Thyroid gland (tissue), 4 donors: ENCODE data around the gene PARD3B.

Source experiments
- CTCF ChIP-seq, 6 experiments: fragments of 200-600 bp in 3 of 6; fragments of 450-650 bp in 3 of 6; sonication (generic) in 3 of 6; IDR thresholded peaks; one replicate each; pipeline ENCODE4 v1.5.1; 2016 to 2019; ENCODE audit warnings: antibody characterized with exemption in 6 of 6, mild to moderate bottlenecking in 2 of 6, inconsistent platforms in 1 of 6, moderate library complexity in 1 of 6
- POLR2A ChIP-seq, 2 donors: fragments of 450-650 bp; IDR thresholded peaks; one replicate each; pipeline ENCODE4 v1.6.1; 2017; ENCODE audit warnings: antibody characterized with exemption in 2 of 2, mild to moderate bottlenecking in 2 of 2, moderate library complexity in 1 of 2

GRCh38 chr2:205361970-205362369 is 816.7 kb downstream of the PARD3B start:
- no peak for TF ChIP-seq CTCF (IDR thresholded peaks at IDR 0.05)
- TF ChIP-seq POLR2A (IDR thresholded peaks at IDR 0.05), result no peak
